ENCODE results near the gene TOX3.

DNA sequence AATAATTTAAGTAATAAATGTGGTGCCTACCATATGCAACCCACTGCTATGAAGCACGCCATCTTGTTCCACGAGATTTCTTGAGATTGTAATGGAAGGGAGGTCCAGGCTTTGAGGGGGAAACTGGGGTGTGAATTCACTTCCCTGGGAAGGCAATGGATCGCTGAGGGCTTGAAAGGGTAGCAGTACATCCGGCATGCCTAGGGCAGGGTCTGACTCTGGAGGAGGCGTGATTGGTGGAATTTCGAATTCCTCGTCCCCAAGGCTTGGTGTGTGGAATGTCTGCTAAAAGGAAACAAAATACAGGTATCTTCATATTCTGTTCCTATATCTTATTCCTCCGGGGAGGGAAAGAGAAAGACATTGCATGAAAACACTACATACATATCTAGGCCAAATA, 83.0 kb downstream of the TOX3 start:
- TF ChIP-seq CTCF (conservative IDR thresholded peaks at IDR 0.05) (no peak), ZFX (IDR thresholded peaks at IDR 0.05) (no peak)

Data from C4-2B (cell line).